ENCODE data around the gene BCAM. TPM values are rescaled to one million over a fixed set of nuclear protein-coding genes. Genes with fewer than 3 reads are reported as not detected.

The BCAM gene
- total and polyA plus RNA-seq, 10 of the 15 experiments (the other 5 are each of a cell fraction or from before 2014, with no cell fraction given), result 0.10 to 0.64 TPM; not detected in 8

- SMC1A ChIA-PET (ENCODE audit: uncharacterized antibody, unreplicated experiment), result interaction anchor here (1.0 to 3.6 kb wide), 6 partner anchors 13 to 125 kb away, joined by 3 to 23 read pairs (median 4); no protein-coding TSS in a partner anchor
- no peak overlapping the region for H3K27ac ChIP-seq (ENCODE audit: control insufficient read depth, insufficient read depth)
- RAD21 ChIA-PET (ENCODE audit: unreplicated experiment), result interaction anchor here (1.1 to 2.5 kb wide), 3 partner anchors 12 to 130 kb away, joined by 4 to 14 read pairs (median 6); no protein-coding TSS in a partner anchor
- no peak for ATAC-seq
- BruUV-seq (replicated peaks), result no TSS peak
- POLR2A ChIA-PET, result interaction anchor here (0.5 kb wide), 1 partner anchor 61 kb away, joined by 3 read pairs; no protein-coding TSS in a partner anchor
- intact Hi-C loops (cut with micrococcal nuclease; ENCODE audit: unreplicated experiment) (loop anchor here (2.0 kb wide), 1 partner anchor 60 kb away; no protein-coding TSS in a partner anchor), in situ Hi-C loops (cut with MboI) (no loop called here)
- no peaks in the 10 kb centered on the region for H3K9me3 ChIP-seq (replicated peaks; ENCODE audit: control insufficient read depth, insufficient read depth, low read length)
- FAIRE-seq, result no peak
- H3K9ac ChIP-seq (ENCODE audit: control insufficient read depth, insufficient read depth, low read length), result no peak overlapping the region
- H3K4me1 ChIP-seq (ENCODE audit: control insufficient read depth, insufficient read depth, low read length), result no peaks in the 10 kb centered on the region; the same call in 1 of the 2 replicates
- H3K79me2 ChIP-seq (ENCODE audit: control insufficient read depth, insufficient read depth, low read length), result no peaks in the 10 kb centered on the region
- no peak for DNase-seq (ENCODE audit: low read depth, low spot score)
- no peaks in the 10 kb centered on the region for H3K36me3 ChIP-seq (ENCODE audit: control insufficient read depth in 2 of 2, insufficient read depth in 2 of 2, low read length in 1 of 2)
- no peak overlapping the region for H3K4me2 ChIP-seq (ENCODE audit: control insufficient read depth, insufficient read depth)
- CTCF ChIA-PET, result interaction anchor here (0.7 to 4.9 kb wide), 23 partner anchors 8 to 214 kb away, joined by 3 to 40 read pairs (median 6); partner anchors contain the start of gene NECTIN2
- H3K27me3 ChIP-seq (replicated peaks in 1 of 2; ENCODE audit: control insufficient read depth in 2 of 2, insufficient read depth in 2 of 2, low read length in 1 of 2), result no peaks in the 10 kb centered on the region
- H2AFZ ChIP-seq (ENCODE audit: control insufficient read depth, low read depth, low read length), result no peak overlapping the region
- H4K20me1 ChIP-seq (ENCODE audit: control insufficient read depth, insufficient read depth), result no peaks in the 10 kb centered on the region; the same call in 1 of the 2 replicates
- H3K4me3 ChIP-seq, result no peak overlapping the region
- 30% methylated on average over 3 of the region's 3 CpGs for WGBS (ENCODE audit: insufficient coverage, insufficient replicate concordance, low lambda C conversion rate, missing lambda C conversion rate)
- TF ChIP-seq SKIL (IDR thresholded peaks at IDR 0.05; ENCODE audit: low read depth, poor library complexity, severe bottlenecking), result no peak
- no peak for TF ChIP-seq ZBTB11 (CRISPR knock-in tag; IDR thresholded peaks at IDR 0.05)
- TF ChIP-seq RUNX3 (IDR thresholded peaks at IDR 0.05; ENCODE audit: low read length), result no peak
- no peak for TF ChIP-seq CHD4 (IDR thresholded peaks at IDR 0.05)
- no peak for TF ChIP-seq SMAD5 (IDR thresholded peaks at IDR 0.05; ENCODE audit: low read depth)
- no peak for TF ChIP-seq SRF (IDR thresholded peaks at IDR 0.05; ENCODE audit: low read depth in 2 of 2, low read length in 2 of 2)
- no peak for TF ChIP-seq ZNF687 (IDR thresholded peaks at IDR 0.05)
- TF ChIP-seq BCL11A (IDR thresholded peaks at IDR 0.05; ENCODE audit: low read depth, low read length), result no peak
- no peak for TF ChIP-seq ZNF384 (IDR thresholded peaks at IDR 0.05; ENCODE audit: borderline replicate concordance, low read depth, low read length)
- TF ChIP-seq SMC3 (IDR thresholded peaks at IDR 0.05; ENCODE audit: borderline replicate concordance, low read length), result no peak
These were observed 23.6 kb upstream of the BCAM start for GRCh38 chr19:44785271-44785670.
